Stomach (tissue), 4 donors: Measurements from ENCODE around the gene MTERF1.

Experiments used
- CTCF ChIP-seq, 7 experiments: fragments of 450-650 bp in 4 of 7; fragments of 200-600 bp in 3 of 7; sonication (generic) in 3 of 7; IDR thresholded peaks; one replicate each; pipeline ENCODE4 v1.5.1; 2016 to 2019; ENCODE audit warnings: antibody characterized with exemption in 7 of 7, control low read depth in 2 of 7, mild to moderate bottlenecking in 1 of 7
- POLR2A ChIP-seq, 4 donors: fragments of 450-650 bp; IDR thresholded peaks; one replicate each; pipeline ENCODE4 v1.6.1; 2016; ENCODE audit warnings: antibody characterized with exemption in 4 of 4, control low read depth in 2 of 4, mild to moderate bottlenecking in 1 of 4, moderate library complexity in 1 of 4
- POLR2AphosphoS5 ChIP-seq, 3 donors: sonication (generic); formaldehyde crosslinking; IDR thresholded peaks; one replicate each; pipeline ENCODE4 v1.6.1; 2016; ENCODE audit warnings: antibody characterized with exemption in 3 of 3

- TF ChIP-seq CTCF (IDR thresholded peaks at IDR 0.05), result no peak
- no peak for TF ChIP-seq POLR2AphosphoS5 (IDR thresholded peaks at IDR 0.05)
- no peak for TF ChIP-seq POLR2A (IDR thresholded peaks at IDR 0.05)
Observed at GRCh38 chr7:91865511-91865910, 15.0 kb downstream of the MTERF1 start.
